NB4 (cell line): ENCODE data around the gene C2orf80.
"Not testable (repeated sequence)": the region's sequence is repeated elsewhere in the genome, so short reads cannot be mapped to it uniquely, and the experiment has no call there.

Source experiments
- DNase-seq: peaks from one replicate; pipeline ENCODE4 v3.0.0; 2010; ENCODE audit warnings: low read depth
- H3K4me3 ChIP-seq: one replicate; pipeline ENCODE4 v1.5.1; 2011; ENCODE audit warnings: mild to moderate bottlenecking, low read depth, low read length, moderate library complexity
- MAX ChIP-seq: IDR thresholded peaks from 2 replicates; pipeline ENCODE4 v1.6.1; 2011; ENCODE audit warnings: low read depth, low read length
- MYC ChIP-seq: IDR thresholded peaks from 2 replicates; pipeline ENCODE4 v1.6.1; 2011; ENCODE audit warnings: low read depth, low read length
- POLR2A ChIP-seq: IDR thresholded peaks from 2 replicates; pipeline ENCODE4 v1.6.1; 2011; ENCODE audit warnings: mild to moderate bottlenecking; ENCODE audit not compliant: insufficient read length; ENCODE audit errors: extremely low read depth
- TF ChIP-seq, protein P1 (sequence below): IDR thresholded peaks from one replicate; pipeline ENCODE4 v1.5.1; 2012; ENCODE audit warnings: low read depth, low read length

C2orf80 gene

DNA sequence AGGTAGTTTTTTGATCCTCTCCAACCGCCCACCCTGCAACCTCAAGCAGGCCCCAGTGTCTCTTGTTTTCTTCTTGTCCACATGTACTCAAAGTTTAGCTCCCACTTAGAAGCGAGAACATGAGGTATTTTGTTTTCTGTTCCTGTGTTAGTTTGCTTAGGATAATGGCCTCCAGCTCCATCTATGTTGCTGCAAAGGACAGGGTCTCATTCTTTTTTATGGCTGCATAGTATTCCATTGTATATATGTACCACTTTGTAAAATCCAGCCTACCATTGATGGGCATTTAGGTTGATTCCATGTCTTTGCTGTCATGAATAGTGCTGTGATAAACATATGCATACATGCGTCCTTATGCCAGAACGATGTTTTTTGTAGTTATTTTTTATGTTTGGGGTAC lies 62.7 kb downstream of the C2orf80 start:
- no peak overlapping the region for H3K4me3 ChIP-seq
- TF ChIP-seq POLR2A (no peak), MYC (no peak), MAX (no peak)
- TF ChIP-seq, protein P1, sequence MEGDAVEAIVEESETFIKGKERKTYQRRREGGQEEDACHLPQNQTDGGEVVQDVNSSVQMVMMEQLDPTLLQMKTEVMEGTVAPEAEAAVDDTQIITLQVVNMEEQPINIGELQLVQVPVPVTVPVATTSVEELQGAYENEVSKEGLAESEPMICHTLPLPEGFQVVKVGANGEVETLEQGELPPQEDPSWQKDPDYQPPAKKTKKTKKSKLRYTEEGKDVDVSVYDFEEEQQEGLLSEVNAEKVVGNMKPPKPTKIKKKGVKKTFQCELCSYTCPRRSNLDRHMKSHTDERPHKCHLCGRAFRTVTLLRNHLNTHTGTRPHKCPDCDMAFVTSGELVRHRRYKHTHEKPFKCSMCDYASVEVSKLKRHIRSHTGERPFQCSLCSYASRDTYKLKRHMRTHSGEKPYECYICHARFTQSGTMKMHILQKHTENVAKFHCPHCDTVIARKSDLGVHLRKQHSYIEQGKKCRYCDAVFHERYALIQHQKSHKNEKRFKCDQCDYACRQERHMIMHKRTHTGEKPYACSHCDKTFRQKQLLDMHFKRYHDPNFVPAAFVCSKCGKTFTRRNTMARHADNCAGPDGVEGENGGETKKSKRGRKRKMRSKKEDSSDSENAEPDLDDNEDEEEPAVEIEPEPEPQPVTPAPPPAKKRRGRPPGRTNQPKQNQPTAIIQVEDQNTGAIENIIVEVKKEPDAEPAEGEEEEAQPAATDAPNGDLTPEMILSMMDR, result no peak
- DNase-seq, result no peak

- TF ChIP-seq POLR2A, result no peak
- TF ChIP-seq MYC, result no peak
- TF ChIP-seq, protein P1, result no peak
- no peak for TF ChIP-seq MAX
- no peak overlapping the region for H3K4me3 ChIP-seq
- DNase-seq, result no peak
Observed at GRCh38 chr2:208125251-208125650, 64.6 kb downstream of the C2orf80 start.

- not testable (repeated sequence) for DNase-seq, H3K4me3 ChIP-seq
Observed at GRCh38 chr2:208124013-208124715, 65.7 kb downstream of the C2orf80 start, which contains the start of gene CRYGD. CRYGD (minus strand) TSS chr2:208124524; CDS start chr2:208124473, 51 bp downstream.

DNA sequence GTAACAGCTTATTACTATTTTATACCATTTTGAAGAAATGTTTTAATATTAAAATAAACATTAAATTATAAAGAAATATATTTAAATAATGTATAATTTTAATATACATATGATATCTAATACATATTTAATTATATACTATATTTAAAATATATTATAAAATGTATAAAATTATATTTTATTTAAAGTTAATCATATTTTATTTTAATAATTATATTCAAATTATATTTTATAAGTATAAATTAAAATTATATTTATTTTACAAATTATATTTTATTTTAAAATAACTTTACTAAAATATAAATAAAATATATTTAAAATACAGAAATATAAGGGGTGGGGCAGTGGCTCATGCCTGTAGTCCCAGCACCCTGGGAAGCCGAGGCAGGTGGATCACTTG lies 67.6 kb downstream of the C2orf80 start:
- H3K4me3 ChIP-seq, result no peak overlapping the region
- TF ChIP-seq MYC, result no peak
- TF ChIP-seq, protein P1, result no peak
- no peak for DNase-seq

DNA sequence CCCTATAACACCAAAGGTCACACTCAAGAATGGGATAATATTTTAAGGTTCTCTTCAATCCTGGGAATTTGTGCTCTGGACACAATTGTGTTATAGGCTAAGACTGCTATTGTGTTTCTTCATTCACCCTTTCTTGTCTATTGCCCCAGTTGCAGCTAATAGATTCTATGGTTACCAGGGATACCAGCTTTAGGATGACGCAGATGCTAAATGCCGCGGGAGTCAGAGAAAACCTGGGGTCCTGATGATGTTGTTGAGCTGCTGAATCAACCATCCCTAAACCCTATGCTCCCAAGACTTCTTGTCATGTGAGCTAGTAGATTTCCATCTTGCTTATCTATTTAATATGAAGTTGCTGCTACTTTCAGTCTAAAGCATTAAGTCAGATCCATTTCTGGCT lies 70.9 kb downstream of the C2orf80 start:
- no peak for DNase-seq
- TF ChIP-seq MAX (no peak), POLR2A (no peak), MYC (no peak)
- TF ChIP-seq, protein P1, result no peak
- H3K4me3 ChIP-seq, result no peak overlapping the region

- not testable (repeated sequence) for DNase-seq, H3K4me3 ChIP-seq
Observed at GRCh38 chr2:208117390-208117789, 72.4 kb downstream of the C2orf80 start.
